GM12873 (cell line): ENCODE results near the gene MYOM3.

ENCODE experiments used
- CTCF ChIP-seq: IDR thresholded peaks from 2 replicates; pipeline ENCODE4 v1.5.1; 2012; ENCODE audit warnings: low read depth, mild to moderate bottlenecking, moderate library complexity, low read length, control low read depth; ENCODE audit not compliant: insufficient read depth; ENCODE audit errors: missing control alignments

MYOM3 gene

GRCh38 chr1:24136956-24137539 is 25.1 kb upstream of the MYOM3 start:
- TF ChIP-seq CTCF: no peak

GRCh38 chr1:24134376-24134775 is 22.4 kb upstream of the MYOM3 start:
- no peak for TF ChIP-seq CTCF

- no peak for TF ChIP-seq CTCF
These were observed 21.9 kb upstream of the MYOM3 start for GRCh38 chr1:24133819-24134218.

- TF ChIP-seq CTCF: no peak
These were observed 18.4 kb upstream of the MYOM3 start for GRCh38 chr1:24130385-24130784.

GRCh38 chr1:24127801-24128363 is 15.9 kb upstream of the MYOM3 start:
- no peak for TF ChIP-seq CTCF

- TF ChIP-seq CTCF: no peak
These were observed 15.3 kb upstream of the MYOM3 start for GRCh38 chr1:24127134-24127800.

- no peak for TF ChIP-seq CTCF
These were observed 14.7 kb upstream of the MYOM3 start for GRCh38 chr1:24126672-24127023.
